CD4-positive, alpha-beta T cell treated with Interleukin-12 subunit alpha and Interleukin-12 subunit beta, for 1 hour (primary cell): ENCODE measurements around the gene FNDC3A.
A peak's percentile ranks its signal among the peaks of the same experiment; 100 is the strongest.
"Not testable (repeated sequence)": the region's sequence is repeated elsewhere in the genome, so short reads cannot be mapped to it uniquely, and the experiment has no call there.

Experiments
- DNase-seq: peaks from one replicate; pipeline ENCODE4 v3.0.0-alpha.2; 2020

The FNDC3A gene

GRCh38 chr13:49093376-49093775 lies 117.7 kb downstream of the FNDC3A start:
- DNase-seq = no peak

GRCh38 chr13:49097374-49097773 lies 121.7 kb downstream of the FNDC3A start:
- DNase-seq = no peak

GRCh38 chr13:49098198-49098597 lies 122.5 kb downstream of the FNDC3A start:
- no peak for DNase-seq

- DNase-seq = no peak
Measured at GRCh38 chr13:49098771-49099512, 123.2 kb downstream of the FNDC3A start.

- DNase-seq = no peak
Measured at GRCh38 chr13:49099513-49099877, 123.8 kb downstream of the FNDC3A start.

- no peak for DNase-seq
Measured at GRCh38 chr13:49100637-49101570, 125.2 kb downstream of the FNDC3A start.

GRCh38 chr13:49108196-49108595 lies 132.5 kb downstream of the FNDC3A start:
- DNase-seq = no peak

GRCh38 chr13:49110122-49110912 lies 134.6 kb downstream of the FNDC3A start:
- peak; percentile 79 for DNase-seq

GRCh38 chr13:49110913-49111170 lies 135.1 kb downstream of the FNDC3A start:
- DNase-seq = no peak

- no peak for DNase-seq
Measured at GRCh38 chr13:49112782-49113525, 137.2 kb downstream of the FNDC3A start.

- DNase-seq = no peak
Measured at GRCh38 chr13:49113526-49114286, 138.0 kb downstream of the FNDC3A start.

GRCh38 chr13:49116873-49117272 lies 141.2 kb downstream of the FNDC3A start:
- DNase-seq = no peak

- not testable (repeated sequence) for DNase-seq
Measured at GRCh38 chr13:49118455-49118854, 142.7 kb downstream of the FNDC3A start.

- no peak for DNase-seq
Measured at GRCh38 chr13:49124693-49125304, 149.1 kb downstream of the FNDC3A start.

GRCh38 chr13:49125964-49126524 lies 150.3 kb downstream of the FNDC3A start:
- no peak for DNase-seq

GRCh38 chr13:49132479-49133002 lies 156.8 kb downstream of the FNDC3A start:
- DNase-seq = no peak

GRCh38 chr13:49134305-49134704 lies 158.6 kb downstream of the FNDC3A start:
- DNase-seq = no peak

GRCh38 chr13:49137138-49137643 lies 161.5 kb downstream of the FNDC3A start:
- not testable (repeated sequence) for DNase-seq

- DNase-seq = no peak
Measured at GRCh38 chr13:49140910-49141611, 165.3 kb downstream of the FNDC3A start.

GRCh38 chr13:49146950-49147355 lies 171.2 kb downstream of the FNDC3A start:
- peak; percentile 54 for DNase-seq
